Mononuclear cell (primary cell): ENCODE measurements around the gene DCDC2. TPM values are rescaled to one million over a fixed set of nuclear protein-coding genes. Genes with fewer than 3 reads are reported as not detected.
"Not testable (repeated sequence)": the region's sequence is repeated elsewhere in the genome, so short reads cannot be mapped to it uniquely, and the experiment has no call there.

Experiments
- H3K27me3 ChIP-seq: 2 replicates; pipeline ENCODE4 v1.6.0; 2011; ENCODE audit warnings: low read length, control low read depth; ENCODE audit not compliant: insufficient read depth
- H3K4me1 ChIP-seq: 2 replicates; pipeline ENCODE4 v1.5.1; 2011; ENCODE audit warnings: mild to moderate bottlenecking, low read length, control low read depth; ENCODE audit not compliant: insufficient read depth
- H3K4me3 ChIP-seq: 2 replicates; pipeline ENCODE4 v1.5.1; 2011; ENCODE audit warnings: mild to moderate bottlenecking, low read length, moderate library complexity
- H3K9me3 ChIP-seq: 2 replicates; pipeline ENCODE4 v1.5.1; 2011; ENCODE audit warnings: low read depth, mild to moderate bottlenecking, control low read depth, low read length
- total RNA-seq: library from RNA; depleted of rRNA; stranded (reverse); fragments of >200 nt; gene quantifications from one replicate; pipeline ENCODE4 v1.2.3, GENCODE V29; 2012

DCDC2 gene
- total RNA-seq, 1 donor: 0.10 TPM

GRCh38 chr6:24204113-24204512 lies 153.7 kb downstream of the DCDC2 start:
- not testable (repeated sequence) for H3K4me1 ChIP-seq, H3K27me3 ChIP-seq, H3K4me3 ChIP-seq, H3K9me3 ChIP-seq

- Histone ChIP-seq H3K4me1 (no peaks in the 10 kb centered on the region), H3K27me3 (peaks cover 4% of the 10 kb centered on the region), H3K9me3 (no peaks in the 10 kb centered on the region), H3K4me3 (no peak overlapping the region)
Measured at GRCh38 chr6:24197892-24198291, 160.0 kb downstream of the DCDC2 start.

- Histone ChIP-seq H3K4me3 (no peak overlapping the region), H3K9me3 (no peaks in the 10 kb centered on the region), H3K27me3 (peaks cover 4% of the 10 kb centered on the region), H3K4me1 (no peaks in the 10 kb centered on the region)
Measured at GRCh38 chr6:24195836-24196597, 161.8 kb downstream of the DCDC2 start.

GRCh38 chr6:24194978-24195700 lies 162.7 kb downstream of the DCDC2 start:
- Histone ChIP-seq H3K4me1 (no peaks in the 10 kb centered on the region), H3K4me3 (no peak overlapping the region), H3K27me3 (peaks cover 4% of the 10 kb centered on the region), H3K9me3 (no peaks in the 10 kb centered on the region)

- no peaks in the 10 kb centered on the region for H3K4me1 ChIP-seq
- H3K4me3 ChIP-seq: no peak overlapping the region
- no peaks in the 10 kb centered on the region for H3K9me3 ChIP-seq
- peaks cover 6% of the 10 kb centered on the region for H3K27me3 ChIP-seq
Measured at GRCh38 chr6:24193364-24193763, 164.5 kb downstream of the DCDC2 start.

GRCh38 chr6:24191346-24191745 lies 166.5 kb downstream of the DCDC2 start:
- no peaks in the 10 kb centered on the region for H3K9me3 ChIP-seq
- peaks cover 6% of the 10 kb centered on the region for H3K27me3 ChIP-seq
- no peak overlapping the region for H3K4me3 ChIP-seq
- H3K4me1 ChIP-seq: no peaks in the 10 kb centered on the region

GRCh38 chr6:24188578-24189080 lies 169.2 kb downstream of the DCDC2 start:
- no peaks in the 10 kb centered on the region for H3K9me3 ChIP-seq
- H3K27me3 ChIP-seq: peaks cover 2% of the 10 kb centered on the region
- no peaks in the 10 kb centered on the region for H3K4me1 ChIP-seq
- H3K4me3 ChIP-seq: no peak overlapping the region

- Histone ChIP-seq H3K9me3 (no peaks in the 10 kb centered on the region), H3K4me1 (no peaks in the 10 kb centered on the region), H3K4me3 (no peak overlapping the region), H3K27me3 (peaks cover 2% of the 10 kb centered on the region)
Measured at GRCh38 chr6:24187965-24188577, 169.8 kb downstream of the DCDC2 start.

- Histone ChIP-seq H3K4me1 (no peaks in the 10 kb centered on the region), H3K27me3 (peaks cover 2% of the 10 kb centered on the region), H3K4me3 (no peak overlapping the region), H3K9me3 (no peaks in the 10 kb centered on the region)
Measured at GRCh38 chr6:24186349-24186748, 171.5 kb downstream of the DCDC2 start.

GRCh38 chr6:24183584-24183983 lies 174.3 kb downstream of the DCDC2 start:
- Histone ChIP-seq H3K4me3 (no peak overlapping the region), H3K27me3 (no peaks in the 10 kb centered on the region), H3K9me3 (no peaks in the 10 kb centered on the region), H3K4me1 (no peaks in the 10 kb centered on the region)

GRCh38 chr6:24157886-24158285 lies 200.0 kb downstream of the DCDC2 start:
- H3K9me3 ChIP-seq: no peaks in the 10 kb centered on the region
- H3K4me1 ChIP-seq: no peaks in the 10 kb centered on the region
- no peak overlapping the region for H3K4me3 ChIP-seq
- no peaks in the 10 kb centered on the region for H3K27me3 ChIP-seq

GRCh38 chr6:24154121-24154520 lies 203.7 kb downstream of the DCDC2 start:
- Histone ChIP-seq H3K27me3 (no peaks in the 10 kb centered on the region), H3K9me3 (no peaks in the 10 kb centered on the region), H3K4me1 (no peaks in the 10 kb centered on the region), H3K4me3 (no peak overlapping the region)

GRCh38 chr6:24152014-24152413 lies 205.8 kb downstream of the DCDC2 start:
- Histone ChIP-seq H3K27me3 (no peaks in the 10 kb centered on the region), H3K4me1 (no peaks in the 10 kb centered on the region), H3K9me3 (no peaks in the 10 kb centered on the region), H3K4me3 (no peak overlapping the region)

GRCh38 chr6:24149836-24150235 lies 208.0 kb downstream of the DCDC2 start:
- no peaks in the 10 kb centered on the region for H3K27me3 ChIP-seq
- no peak overlapping the region for H3K4me3 ChIP-seq
- H3K9me3 ChIP-seq: no peaks in the 10 kb centered on the region
- H3K4me1 ChIP-seq: no peaks in the 10 kb centered on the region

GRCh38 chr6:24149296-24149695 lies 208.6 kb downstream of the DCDC2 start:
- Histone ChIP-seq H3K4me1 (no peaks in the 10 kb centered on the region), H3K27me3 (no peaks in the 10 kb centered on the region)

More at GRCh38 chr6:24149296-24149695, 208.6 kb downstream of the DCDC2 start:
- no peaks in the 10 kb centered on the region for H3K9me3 ChIP-seq
- H3K4me3 ChIP-seq: no peak overlapping the region
